Stimulated activated CD4-positive, alpha-beta T cell treated with anti-CD3 and anti-CD28 coated beads, TNF-alpha, amount 100 ng/mL, for 1 hour (primary cell): ENCODE data around the gene GPR132.
"Not testable (repeated sequence)": the region's sequence is repeated elsewhere in the genome, so short reads cannot be mapped to it uniquely, and the experiment has no call there.

Experiments
- DNase-seq, 3 donors: peaks; one replicate each; pipeline ENCODE4 v3.0.0-alpha.2; 2020; ENCODE audit warnings: low read depth in 3 of 3, low spot score in 1 of 3

Gene GPR132

DNA sequence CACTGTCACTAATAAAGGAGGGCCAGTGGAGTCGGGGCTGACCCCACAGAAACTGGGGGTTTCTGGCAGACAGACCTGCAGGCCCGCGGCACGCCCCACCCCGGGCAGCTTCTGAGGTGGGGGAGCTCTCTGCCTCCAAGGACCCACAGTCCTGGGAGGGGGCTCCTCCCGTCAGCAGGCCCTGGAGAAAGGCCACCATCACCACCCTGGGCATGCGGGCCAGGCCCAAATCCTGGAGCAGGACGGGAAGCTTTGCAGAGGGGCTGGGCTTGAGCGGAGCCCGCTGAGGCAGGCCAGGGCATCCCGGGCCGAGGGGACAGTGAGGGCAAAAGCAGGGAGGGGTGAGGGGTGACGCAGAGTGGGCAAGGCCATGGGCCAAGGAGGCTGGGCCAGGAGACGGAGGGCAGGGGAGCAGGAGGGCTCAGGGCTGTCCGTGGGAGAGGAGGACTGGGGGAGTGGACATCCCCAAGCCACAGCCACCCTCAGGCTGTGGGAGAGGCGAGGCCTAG is 11.1 kb upstream of the GPR132 start:
- no peak for DNase-seq

DNA sequence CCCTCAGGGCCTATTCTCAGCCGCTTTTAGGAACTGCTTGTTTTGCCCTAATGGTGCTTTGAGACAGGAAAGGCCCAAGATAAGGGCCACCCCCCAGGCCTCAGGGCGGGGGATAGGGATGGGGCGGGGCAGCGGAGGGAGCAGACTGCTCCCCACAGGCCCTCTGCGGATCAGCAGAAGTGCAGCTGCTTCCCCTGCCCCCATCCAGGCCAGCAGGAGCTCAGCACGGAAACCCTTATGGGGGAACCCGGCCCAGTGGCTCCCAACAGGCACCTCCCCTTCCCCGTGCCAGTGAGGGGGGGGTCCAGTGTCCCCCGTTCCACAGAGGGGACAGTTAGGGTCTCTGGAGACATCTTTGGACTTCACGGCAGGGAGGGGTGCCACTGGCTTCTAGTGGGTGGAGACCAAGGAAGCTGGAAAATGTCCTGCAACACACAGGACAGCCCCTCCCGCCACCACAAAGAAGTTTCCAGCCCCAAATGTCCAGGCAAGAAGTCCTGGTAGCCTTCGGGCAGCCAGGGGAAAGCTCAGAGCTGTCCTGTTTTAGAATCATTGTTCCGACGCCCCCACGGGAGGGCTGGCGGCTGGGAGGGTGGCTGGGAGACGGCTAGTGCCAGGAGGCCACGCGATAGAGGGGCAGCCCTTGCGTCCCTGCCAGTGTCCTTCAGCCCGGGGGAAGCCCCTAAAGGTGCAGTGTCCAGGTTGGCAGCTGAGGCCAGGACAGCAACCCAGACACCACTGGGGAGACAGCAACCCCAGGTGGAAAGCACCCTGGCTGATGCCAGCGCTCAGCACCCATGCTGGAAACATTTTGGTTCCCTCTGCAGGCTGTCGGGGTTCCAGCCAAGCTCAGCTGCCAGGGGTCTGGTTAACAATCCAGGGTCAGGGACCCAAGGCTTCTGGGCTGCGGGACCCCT is 10.4 kb upstream of the GPR132 start:
- DNase-seq, result no peak

DNA sequence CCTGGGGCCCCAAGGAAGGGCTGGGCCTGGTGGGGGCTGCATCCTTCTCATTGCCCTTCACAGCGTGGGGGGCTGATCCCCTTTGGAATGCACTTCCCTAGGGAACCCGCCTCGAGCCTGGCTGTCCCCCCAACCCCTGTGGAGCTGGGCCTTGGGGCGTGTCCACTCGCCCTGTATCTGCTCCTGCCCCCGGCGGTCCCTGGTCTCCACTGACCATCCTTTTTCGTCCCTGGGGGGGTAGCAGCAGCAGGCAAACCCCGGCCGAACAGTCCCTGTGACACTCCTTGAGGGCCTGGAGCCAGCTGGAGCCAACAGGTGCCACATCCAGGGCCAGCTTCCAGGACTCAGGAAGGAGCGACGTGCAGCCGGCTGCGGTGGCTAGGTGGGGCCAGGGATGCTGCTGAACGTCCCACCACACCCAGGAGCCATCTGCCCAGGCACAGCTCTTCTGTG is 9.4 kb upstream of the GPR132 start:
- DNase-seq, result no peak

DNA sequence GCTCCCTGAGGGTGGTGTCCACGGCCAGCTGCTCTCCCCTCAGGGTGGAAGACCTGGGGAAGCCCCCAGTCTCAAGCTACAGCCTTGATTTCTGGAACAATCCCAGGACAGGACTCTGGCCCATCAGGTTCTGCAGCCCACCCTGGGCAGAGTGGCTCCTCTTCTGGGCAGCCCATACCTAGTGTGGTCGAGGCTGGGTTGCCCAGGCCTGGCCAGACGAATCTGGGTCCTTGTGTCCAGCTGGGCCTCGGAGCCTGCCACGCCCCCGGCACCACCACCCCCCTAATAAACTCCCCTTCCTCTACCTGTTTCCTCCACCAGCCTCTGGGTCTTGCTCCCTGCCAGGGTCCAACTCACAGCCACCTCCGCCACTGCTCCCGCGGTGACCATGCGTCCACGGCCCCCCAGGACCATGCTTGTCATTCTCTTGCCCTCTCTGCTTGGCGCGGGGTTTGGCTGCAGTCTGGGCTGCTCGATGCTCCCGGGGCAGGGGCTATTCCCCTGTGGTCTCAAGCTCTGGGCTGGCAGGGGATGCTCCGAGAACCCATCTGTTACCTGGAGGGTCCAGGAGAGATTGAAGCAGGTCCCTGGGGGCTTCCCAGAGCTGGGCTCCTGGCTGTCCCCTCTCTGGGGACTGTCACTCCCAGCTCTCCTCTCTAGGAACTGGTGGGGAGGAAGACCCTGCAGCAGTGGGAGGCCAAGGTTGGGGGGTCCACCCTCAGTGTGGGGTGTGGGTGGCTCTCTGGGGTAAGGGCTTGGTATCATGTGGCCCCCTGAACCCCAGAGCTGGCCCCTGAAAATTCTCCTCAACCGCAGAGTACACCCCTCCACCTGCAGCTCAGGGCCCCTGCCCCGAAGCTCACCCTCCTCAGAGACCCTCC is 8.7 kb upstream of the GPR132 start:
- DNase-seq, result no peak

DNA sequence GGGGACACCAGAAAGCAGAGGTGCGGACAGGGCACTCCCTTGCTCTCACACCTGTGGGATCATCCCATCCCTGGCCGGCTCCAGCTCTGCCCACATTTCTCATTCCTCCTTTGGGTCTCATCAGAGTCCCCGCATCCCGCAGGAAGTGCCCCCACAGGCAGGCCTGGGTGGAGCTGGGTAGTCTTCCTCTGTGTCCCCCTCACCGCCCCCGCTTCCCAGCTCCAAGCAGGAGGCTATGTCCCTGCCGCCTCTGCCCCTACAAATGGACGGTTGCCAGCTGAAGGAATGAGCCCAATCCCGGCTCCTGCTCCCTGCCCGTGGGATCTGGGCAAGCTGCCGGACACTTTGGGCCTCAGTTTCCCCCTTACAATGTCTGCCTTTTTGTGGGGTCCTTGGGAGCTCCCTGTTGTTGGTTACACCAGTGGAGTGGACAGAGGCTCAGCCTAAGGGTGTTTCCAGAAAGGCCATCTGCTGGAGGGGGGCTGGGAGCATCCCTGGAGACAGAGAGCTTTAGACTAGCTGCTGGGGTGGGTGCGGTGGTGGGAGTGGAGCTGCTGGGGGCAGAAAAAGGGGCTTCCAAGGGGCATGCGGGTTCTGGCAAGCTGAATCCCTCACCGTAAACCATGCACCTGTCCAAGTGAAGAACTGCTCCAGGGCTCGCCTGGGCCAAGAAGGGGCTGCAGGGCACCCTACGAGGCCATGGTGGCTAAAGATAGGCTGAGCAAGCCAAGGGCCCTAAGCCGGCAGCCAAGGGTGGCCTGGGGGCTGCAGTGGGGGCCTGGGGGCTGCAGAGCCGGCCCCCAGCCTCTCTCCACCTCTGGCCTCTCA is 7.9 kb upstream of the GPR132 start:
- DNase-seq, result no peak

DNA sequence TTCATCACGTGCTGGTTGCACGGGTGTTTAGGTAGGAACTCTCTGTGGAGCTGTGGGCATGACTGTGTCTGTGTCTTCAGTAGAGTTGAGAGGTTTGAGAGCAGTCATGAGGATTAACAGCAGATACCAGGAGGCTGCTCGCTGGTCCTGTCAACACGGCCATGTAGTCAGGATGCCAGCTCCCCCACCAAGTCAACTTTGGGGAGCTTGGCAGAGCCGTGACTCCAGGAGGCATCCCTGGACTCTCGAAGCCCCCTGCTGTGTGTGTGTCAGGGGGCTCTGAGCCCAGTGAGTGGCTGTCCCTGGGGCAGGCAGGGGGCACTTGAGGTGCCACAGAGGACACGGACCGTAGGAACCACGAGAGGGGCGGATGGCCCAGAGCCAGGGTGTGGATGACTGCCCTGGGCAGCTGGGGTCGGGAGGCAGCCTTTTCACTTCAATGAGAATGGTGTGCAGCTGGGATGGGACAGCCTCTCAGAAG is 7.2 kb upstream of the GPR132 start:
- DNase-seq, result no peak

DNA sequence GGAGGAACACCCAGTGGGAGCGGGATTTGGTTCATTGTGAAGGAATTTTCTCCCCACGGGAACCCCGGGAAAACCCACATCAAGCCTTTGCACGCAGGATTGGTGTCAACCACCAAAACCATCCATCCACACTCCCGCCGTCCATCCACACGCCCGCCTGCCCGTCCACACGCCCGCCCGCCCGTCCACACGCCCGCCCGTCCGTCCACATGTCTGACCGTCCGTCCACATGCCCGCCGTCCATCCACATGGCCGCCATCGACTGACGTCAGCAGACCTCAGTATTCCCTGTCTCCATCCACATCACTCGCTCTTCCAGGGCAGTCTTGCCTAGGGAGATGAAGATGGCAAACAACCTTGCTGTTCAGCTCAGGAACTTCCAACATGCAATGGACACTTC is 6.7 kb upstream of the GPR132 start:
- DNase-seq, result no peak

DNA sequence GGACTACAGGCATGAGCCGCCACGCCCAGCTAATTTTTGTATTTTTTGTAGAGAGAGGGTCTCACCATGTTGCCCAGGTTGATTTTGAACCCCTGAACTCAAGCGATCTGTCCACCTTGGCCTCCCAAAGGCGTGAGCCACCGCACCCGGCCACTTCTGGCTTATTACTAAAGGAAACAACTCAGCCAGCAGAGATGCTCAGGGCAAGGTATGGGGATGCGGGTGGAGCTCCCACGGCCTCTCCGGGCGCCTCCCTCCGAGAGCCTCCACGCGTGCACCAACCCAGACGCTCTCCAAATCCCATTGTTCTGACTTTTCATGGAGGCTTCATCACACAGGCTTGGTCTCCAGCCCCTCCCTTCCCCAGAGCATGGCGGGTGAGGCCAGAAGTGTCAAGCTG is 6.1 kb upstream of the GPR132 start:
- DNase-seq, result no peak

DNA sequence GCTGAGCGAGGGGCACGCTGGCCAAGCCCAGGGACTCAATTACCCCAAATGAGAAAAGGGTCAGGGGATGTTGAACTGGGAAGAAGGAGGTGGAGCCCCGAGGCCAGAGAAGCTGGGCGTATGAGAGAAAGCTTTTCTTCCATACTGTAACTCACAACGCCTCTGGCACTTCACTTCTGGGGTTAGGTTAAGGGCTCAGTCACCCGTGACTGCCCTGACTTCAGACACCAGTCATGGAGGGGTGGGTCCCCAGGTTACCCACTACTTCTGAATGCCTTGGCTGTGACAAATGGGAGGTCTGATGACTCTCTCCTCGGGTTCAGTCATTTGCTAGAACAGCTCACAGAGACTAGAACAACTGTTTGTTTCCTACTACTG is 5.5 kb upstream of the GPR132 start:
- no peak for DNase-seq

DNA sequence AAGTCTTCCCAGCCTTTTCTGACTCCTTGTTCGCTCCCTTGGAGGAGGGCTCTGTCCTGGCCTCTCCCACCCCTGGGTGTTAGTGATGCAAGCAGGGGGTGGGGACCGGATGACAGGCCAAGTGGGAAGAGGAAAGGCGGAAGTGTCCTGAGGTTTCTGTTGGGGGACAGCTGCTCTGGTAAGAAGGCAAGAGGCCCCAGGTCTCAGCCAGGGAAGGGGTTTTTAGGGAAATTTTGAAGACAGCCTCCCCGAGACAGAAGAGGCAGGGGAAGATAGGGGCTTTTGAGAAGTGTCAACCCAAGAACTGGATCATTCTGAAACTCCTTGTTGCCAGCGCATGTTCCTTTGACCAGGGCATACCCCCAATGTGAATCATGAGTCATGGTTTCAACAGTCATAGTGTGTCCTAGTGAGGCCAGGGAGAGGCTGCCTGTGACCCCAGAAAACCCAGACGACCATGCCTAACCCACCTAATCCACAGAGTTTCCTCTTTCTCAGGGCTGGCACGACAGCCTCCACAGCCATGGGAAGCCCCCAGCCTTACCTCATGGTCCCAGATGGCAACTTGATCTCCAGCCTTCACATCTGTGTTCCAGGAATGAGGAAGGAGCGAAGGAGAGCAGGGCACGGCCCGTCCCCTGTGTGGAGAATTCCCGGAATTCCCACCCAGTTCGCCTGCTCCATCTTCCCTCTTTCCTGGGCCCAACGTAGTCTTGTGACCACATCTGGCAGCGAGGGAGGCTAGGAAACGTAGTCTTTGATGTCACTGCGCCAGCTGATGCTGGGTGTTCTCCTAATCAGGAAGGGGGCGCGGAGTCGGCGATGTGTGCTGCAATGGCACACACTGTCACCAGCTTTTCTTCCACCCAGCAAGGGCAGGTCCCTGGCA is 4.9 kb upstream of the GPR132 start:
- DNase-seq, result no peak

DNA sequence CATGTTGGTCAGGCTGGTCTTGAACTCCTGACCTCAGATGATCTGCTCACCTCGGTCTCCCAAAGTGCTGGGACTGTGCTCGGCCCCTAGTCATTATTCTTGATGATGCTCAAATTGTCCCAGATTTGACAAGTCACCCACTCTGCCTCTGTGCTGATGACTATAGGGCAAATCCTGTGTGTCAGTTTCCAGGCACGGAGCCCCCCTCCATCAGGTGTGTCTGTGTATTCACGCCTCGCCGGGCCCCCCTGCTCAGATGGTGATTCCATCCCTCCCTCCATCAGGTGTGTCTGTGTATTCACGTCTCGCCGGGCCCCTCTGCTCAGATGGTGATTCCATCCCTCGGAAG is 4.3 kb upstream of the GPR132 start:
- DNase-seq, result no peak

DNA sequence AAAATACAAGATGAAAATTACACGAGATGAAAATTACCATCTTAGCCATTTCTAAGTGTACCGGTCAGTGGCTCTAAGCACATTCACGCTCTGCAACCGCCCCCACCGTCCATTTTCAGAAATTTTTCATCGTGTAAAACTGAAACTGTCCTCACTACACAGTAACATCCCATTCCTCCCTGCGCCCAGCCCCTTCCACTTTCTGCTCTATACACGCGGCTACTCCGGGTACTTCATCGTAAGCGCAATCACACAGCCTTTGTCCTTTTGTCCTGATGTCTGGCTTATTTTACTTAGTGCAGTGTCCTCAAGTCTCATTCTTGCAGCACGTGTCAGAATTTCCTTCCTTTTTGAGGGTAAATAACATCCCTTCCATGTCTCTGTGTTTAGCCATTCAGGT is 3.6 kb upstream of the GPR132 start:
- DNase-seq, result no peak

DNA sequence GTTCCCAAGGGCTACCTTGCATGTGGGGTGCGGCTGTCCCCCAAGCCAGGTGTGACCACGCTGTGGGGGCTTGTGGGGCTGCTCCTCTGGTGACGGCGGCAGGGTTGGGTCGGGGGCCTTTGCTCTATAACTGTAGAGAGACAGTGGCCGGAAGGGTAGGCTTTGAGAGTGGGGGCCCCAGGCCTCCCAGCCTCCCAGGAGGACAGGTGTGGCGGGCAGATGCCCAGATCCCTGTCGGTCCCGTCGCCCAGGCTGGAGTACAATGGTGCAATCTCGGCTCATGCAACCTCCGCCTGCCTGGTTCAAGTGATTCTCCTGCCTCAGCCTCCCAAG is 2.7 kb upstream of the GPR132 start:
- DNase-seq, result no peak

DNA sequence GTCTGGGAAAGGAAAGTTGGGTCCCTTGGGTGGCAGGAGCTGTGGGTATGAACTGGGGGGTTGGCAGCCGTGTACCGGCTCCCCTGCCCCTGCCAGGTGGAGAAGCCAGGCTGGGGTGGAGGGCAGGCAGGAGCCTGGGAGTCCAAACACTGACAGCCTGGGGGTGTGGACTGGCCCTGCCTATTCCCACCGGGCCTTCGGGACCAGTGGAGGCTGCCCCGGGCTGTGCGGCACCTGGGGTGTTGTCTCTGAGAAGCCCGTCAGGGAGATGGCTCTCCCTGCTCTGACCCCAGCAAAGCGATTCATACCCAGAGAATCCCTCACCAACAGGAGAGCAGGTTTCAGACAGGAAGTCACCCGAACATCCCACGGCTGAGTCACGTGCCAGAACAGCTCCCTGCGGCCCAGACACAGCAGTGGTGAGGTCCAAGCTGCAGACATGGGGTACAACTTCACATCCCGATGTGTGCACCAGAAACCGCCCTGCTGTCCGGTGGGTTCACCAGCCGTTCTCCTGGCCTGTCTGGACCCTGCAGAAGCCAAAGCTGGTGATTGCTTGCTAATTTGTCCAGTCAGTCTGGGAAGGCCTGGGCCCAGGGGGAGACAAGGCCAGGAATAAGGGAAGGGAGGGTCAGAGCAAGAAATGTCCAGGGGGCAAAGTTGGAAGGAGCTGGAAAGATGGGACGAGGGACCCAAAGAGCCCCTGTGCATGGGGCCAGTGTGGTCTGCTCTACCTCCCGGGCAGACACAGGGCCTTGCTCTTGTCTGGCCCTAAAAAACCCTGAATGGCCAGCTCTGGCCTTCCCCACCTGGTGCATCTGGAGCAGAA is 2.1 kb upstream of the GPR132 start:
- peak in 1 of 3 donors; percentile 42 for DNase-seq

DNA sequence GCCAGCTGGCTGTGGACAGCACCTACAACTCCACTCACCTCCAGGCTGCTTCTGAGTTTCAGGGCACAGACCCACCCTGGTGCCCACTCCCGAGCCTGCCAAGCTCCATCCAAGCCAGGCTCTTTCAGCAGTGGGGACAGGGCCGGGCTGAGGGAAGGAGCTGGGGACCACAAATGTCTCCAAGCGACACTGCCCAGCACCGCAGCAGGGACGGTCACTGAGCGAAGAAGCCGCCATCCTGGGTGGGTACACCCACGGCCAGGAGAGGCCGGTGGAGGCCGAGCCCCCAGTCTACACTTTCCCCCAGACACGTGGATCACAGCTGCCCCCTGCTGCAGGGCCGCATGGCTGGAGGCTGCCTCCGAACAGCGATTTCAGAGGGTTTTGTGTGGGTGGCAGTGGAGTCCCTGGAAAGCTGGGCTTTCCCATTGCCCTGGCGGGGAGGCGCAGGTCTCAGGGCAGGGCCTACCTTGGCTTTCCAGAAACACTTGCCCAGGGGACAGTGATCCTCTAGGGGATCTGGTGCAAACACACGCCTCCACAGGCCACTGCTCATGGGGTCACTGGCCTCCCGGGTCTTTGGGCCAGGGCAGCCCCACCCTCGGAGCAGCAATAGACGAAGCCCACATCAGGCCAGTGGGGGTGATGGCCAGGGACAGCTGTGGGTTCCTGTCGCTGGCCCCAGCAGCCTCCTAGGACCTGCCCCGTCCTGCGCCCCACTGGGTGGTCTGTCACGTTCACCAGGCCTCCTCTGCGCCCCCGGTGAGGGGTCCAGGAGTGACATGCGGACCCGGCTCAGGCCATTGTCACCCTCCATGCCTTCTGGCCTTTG is 1.2 kb upstream of the GPR132 start:
- DNase-seq, result no peak

DNA sequence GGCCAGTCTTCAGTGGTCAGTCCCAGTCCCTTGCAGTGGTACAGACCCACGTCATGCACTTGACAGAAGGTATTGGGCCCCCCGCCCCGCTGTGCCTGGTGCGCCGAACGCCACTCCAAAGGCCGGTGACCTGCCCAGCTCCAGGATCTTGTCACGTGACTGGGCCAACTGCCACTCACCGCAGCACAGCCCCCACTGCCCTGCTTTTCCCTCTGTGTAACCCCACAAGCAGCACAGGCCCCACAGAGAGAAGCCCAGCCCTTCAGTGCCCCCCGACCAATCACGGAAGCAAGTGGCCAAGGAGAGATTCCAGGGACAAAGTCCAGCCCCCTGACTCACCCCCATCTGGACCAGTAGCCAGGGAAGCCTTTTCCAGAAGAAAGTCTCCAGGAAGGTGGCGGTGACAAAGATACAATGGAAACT is 498 bp downstream of the GPR132 start:
- DNase-seq, result no peak

DNA sequence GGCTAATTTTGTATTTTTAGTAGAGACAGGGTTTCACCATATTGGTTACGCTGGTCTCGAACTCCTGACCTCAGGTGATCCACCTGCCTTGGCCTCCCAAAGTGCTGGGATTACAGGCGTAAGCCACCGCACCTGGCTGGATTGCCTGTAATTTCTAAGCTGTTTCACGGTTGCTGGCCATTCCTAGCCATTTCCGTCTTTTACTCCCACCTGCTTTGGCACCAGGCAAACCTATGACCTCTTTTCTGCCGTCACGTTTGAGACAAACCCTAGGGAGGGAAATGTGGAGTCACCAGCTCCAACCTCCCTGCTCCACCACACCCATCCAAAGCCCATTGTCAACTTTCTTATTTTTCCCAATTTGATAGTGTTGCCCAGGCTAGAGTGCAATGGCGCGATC is 1.2 kb downstream of the GPR132 start:
- no peak for DNase-seq

DNA sequence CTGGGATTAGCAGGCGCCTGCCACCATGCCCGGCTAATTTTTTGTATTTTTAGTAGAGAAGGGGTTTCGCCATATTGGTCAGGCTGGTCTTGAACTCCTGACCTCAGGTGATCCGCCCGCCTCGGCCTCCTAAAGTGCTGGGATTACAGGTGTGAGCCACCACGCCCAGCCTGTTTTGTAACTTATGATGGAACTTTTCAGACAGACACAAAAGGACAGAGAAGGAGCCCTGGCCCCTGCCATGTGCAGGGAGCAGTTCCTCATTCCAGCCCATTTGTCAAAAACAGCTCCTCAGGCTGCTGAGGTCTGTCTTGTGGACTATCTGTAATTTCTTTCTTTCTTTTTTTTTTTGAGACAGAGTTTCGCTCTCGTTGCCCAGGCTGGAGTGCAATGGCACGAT is 1.7 kb downstream of the GPR132 start:
- not testable (repeated sequence) for DNase-seq
